Measurements from ENCODE around the gene ATP10B. TPM values are rescaled to one million over a fixed set of nuclear protein-coding genes. Genes with fewer than 3 reads are reported as not detected.

Gene ATP10B
- total and polyA plus RNA-seq, 12 donors, result 0.03 to 0.35 (median 0.13) TPM; not detected in 4

GRCh38 chr5:160851451-160851850 is 560 bp downstream of the ATP10B start:
- no peaks in the 10 kb centered on the region for H3K36me3 ChIP-seq (replicated peaks in 1 of 2)
- WGBS, 4 donors, result 73 to 85% (median 80%) methylated on average over 2 of the region's 2 CpGs
- intact Hi-C loops (cut with DNase I), result no loop called here
- H3K9me3 ChIP-seq (replicated peaks in 1 of 3), result no peaks in the 10 kb centered on the region
- TF ChIP-seq, protein P1, sequence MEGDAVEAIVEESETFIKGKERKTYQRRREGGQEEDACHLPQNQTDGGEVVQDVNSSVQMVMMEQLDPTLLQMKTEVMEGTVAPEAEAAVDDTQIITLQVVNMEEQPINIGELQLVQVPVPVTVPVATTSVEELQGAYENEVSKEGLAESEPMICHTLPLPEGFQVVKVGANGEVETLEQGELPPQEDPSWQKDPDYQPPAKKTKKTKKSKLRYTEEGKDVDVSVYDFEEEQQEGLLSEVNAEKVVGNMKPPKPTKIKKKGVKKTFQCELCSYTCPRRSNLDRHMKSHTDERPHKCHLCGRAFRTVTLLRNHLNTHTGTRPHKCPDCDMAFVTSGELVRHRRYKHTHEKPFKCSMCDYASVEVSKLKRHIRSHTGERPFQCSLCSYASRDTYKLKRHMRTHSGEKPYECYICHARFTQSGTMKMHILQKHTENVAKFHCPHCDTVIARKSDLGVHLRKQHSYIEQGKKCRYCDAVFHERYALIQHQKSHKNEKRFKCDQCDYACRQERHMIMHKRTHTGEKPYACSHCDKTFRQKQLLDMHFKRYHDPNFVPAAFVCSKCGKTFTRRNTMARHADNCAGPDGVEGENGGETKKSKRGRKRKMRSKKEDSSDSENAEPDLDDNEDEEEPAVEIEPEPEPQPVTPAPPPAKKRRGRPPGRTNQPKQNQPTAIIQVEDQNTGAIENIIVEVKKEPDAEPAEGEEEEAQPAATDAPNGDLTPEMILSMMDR (IDR thresholded peaks at IDR 0.05), result no peak
- no peak for TF ChIP-seq POLR2A (IDR thresholded peaks at IDR 0.05)
- no peak overlapping the region for H3K4me3 ChIP-seq
- no peaks in the 10 kb centered on the region for H3K4me1 ChIP-seq (replicated peaks in 1 of 2)
- no peaks in the 10 kb centered on the region for H3K27me3 ChIP-seq
- no peak for DNase-seq
- no peak overlapping the region for H3K27ac ChIP-seq

DNA sequence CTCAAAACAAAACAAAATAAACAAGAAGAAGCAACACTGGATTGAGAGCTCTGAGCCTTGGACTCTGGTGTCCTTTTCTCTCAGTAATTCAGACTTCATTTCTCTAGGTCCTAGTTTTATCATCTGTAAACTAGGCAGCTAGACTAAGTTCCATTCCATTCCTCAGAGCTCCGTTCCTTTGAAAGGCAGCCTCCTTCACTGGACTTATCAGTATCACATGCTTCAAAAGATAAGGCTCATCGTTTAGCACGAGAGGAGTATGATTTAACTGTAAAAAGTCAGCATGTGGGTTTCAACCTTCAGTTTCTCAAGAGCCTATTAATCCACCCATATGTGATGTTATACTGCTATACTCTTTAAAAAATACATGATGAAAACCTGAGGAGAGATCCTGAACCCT is 1.6 kb downstream of the ATP10B start:
- H3K4me3 ChIP-seq, result no peak overlapping the region
- 22 to 43% (median 27%) methylated on average over 3 of the region's 3 CpGs for WGBS, 4 donors
- no peak for DNase-seq
- no peaks in the 10 kb centered on the region for H3K4me1 ChIP-seq (replicated peaks in 1 of 2)
- intact Hi-C loops (cut with DNase I), result no loop called here
- H3K36me3 ChIP-seq (replicated peaks in 1 of 2), result no peaks in the 10 kb centered on the region
- H3K27ac ChIP-seq, result no peak overlapping the region
- TF ChIP-seq POLR2A (IDR thresholded peaks at IDR 0.05), result no peak
- TF ChIP-seq, protein P1 (IDR thresholded peaks at IDR 0.05), result no peak
- H3K9me3 ChIP-seq (replicated peaks in 1 of 3), result no peaks in the 10 kb centered on the region
- no peaks in the 10 kb centered on the region for H3K27me3 ChIP-seq

DNA sequence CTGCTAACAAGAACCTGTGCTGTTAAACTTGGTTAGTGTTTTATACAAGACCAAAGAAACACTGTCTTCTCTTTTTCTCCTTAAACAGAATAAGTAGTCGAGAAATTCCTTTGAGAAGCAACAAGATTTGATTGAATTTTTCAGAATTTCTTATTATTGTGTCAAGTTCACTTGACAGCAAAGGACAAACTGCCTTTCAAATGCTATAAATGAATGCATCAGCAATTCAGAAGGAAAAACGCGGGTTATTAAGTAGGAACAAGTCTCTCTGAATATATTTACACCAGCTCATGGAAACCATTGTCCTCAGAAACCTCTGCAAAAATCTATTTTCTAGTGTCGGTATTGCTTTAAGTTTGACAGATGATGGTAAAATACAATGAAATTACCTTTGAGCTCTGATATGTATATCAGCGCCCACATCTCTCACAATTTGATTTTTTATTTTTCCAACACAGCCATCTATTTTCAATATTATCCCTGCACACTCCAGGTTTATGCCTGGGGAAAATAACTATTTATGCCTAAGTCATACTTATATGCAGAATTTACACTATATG is 4.4 kb downstream of the ATP10B start:
- H3K4me1 ChIP-seq (replicated peaks in 1 of 2), result no peaks in the 10 kb centered on the region
- no peaks in the 10 kb centered on the region for H3K36me3 ChIP-seq (replicated peaks in 1 of 2)
- H3K4me3 ChIP-seq, result no peak overlapping the region
- no peak overlapping the region for H3K27ac ChIP-seq
- intact Hi-C loops (cut with DNase I), result no loop called here
- no peak for DNase-seq
- 63 to 76% (median 70%) methylated on average over 5 of the region's 5 CpGs for WGBS, 4 donors
- no peaks in the 10 kb centered on the region for H3K27me3 ChIP-seq
- no peaks in the 10 kb centered on the region for H3K9me3 ChIP-seq (replicated peaks in 1 of 3)
- no peak for TF ChIP-seq POLR2A (IDR thresholded peaks at IDR 0.05)
- TF ChIP-seq, protein P1 (IDR thresholded peaks at IDR 0.05), result no peak

- TF ChIP-seq POLR2A (IDR thresholded peaks at IDR 0.05), result no peak
- TF ChIP-seq, protein P1 (IDR thresholded peaks at IDR 0.05), result no peak
- DNase-seq, result no peak
- H3K4me3 ChIP-seq, result no peak overlapping the region
- H3K36me3 ChIP-seq (replicated peaks in 1 of 2), result no peaks in the 10 kb centered on the region
- H3K4me1 ChIP-seq (replicated peaks in 1 of 2), result no peaks in the 10 kb centered on the region
- no peaks in the 10 kb centered on the region for H3K9me3 ChIP-seq (replicated peaks in 1 of 3)
- WGBS, 4 donors, result 33 to 62% (median 53%) methylated on average over 3 of the region's 3 CpGs
- H3K27me3 ChIP-seq, result no peaks in the 10 kb centered on the region
- intact Hi-C loops (cut with DNase I), result no loop called here
- no peak overlapping the region for H3K27ac ChIP-seq
Measured at GRCh38 chr5:160846642-160847041, 5.4 kb downstream of the ATP10B start.

Data from adrenal gland (tissue), 12 donors.